CD1c-positive myeloid dendritic cell (primary cell): ENCODE data around the gene WNK4.

Experiments
- DNase-seq: peaks from one replicate; pipeline ENCODE4 v3.0.0-alpha.2; 2016; ENCODE audit errors: extremely low spot score

Gene WNK4

GRCh38 chr17:42796066-42796758, 15.8 kb downstream of the WNK4 start:
- DNase-seq, result no peak

DNA sequence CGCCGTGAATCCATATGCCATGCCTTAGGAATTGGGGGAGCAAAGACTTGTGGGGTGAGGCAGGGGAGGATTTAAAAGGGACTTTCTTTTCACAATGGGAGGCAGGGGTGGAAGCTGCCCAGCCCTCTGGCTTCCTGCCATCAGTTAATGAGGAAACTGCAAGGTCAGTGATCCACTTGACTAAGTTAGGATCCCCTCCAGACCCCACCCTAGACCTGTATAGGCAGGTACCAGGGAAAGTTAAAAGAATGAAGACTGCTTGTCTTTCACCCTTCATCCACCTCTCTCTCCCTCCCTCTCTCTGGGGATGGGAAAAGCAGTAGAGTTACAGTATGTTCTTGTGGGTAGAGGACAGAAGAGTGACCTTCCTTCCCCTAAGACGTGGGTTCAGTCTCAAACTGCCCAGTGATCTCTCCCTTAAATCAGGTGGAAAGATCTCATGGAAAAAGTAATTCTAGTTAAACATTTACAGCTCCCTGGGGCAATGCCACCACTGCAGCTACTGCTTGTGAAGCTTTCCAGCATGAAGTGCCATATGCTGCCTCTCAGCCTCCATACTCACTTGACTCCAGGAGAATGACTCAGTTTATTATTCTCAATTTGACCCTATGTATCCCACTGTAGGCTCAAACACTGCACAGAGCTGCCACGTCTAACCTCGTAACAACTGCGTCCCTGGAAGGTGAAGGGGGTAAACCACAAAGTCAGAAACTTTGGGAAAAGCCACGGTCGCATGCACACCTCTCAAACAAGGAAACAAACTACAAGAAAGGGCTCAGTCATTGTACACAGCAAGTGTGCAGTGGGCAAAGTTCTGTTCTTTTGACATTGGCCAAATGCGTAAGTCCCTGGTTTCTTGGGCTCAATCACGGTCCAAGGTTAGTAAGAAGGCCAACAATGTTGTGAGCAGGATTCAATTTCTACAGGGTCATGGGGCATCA, 16.9 kb downstream of the WNK4 start:
- no peak for DNase-seq

DNA sequence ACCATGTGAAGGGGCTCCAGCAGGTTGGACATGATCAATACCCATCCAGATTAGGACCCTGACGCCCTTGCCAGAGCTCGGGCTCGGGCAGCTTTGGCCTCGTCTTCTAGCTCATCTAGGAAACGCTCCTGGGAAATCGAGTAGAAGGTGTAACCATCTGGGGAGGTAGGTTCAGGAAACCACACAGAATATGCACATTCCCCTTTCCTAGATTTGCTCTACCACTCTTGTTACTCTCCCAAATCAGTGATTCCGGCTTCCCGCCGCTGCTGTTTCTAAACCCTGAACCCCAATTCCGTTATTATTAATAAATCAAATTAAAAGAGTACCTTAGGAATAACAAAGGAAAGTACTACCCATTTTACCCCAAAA, 17.6 kb downstream of the WNK4 start:
- DNase-seq, result no peak

DNA sequence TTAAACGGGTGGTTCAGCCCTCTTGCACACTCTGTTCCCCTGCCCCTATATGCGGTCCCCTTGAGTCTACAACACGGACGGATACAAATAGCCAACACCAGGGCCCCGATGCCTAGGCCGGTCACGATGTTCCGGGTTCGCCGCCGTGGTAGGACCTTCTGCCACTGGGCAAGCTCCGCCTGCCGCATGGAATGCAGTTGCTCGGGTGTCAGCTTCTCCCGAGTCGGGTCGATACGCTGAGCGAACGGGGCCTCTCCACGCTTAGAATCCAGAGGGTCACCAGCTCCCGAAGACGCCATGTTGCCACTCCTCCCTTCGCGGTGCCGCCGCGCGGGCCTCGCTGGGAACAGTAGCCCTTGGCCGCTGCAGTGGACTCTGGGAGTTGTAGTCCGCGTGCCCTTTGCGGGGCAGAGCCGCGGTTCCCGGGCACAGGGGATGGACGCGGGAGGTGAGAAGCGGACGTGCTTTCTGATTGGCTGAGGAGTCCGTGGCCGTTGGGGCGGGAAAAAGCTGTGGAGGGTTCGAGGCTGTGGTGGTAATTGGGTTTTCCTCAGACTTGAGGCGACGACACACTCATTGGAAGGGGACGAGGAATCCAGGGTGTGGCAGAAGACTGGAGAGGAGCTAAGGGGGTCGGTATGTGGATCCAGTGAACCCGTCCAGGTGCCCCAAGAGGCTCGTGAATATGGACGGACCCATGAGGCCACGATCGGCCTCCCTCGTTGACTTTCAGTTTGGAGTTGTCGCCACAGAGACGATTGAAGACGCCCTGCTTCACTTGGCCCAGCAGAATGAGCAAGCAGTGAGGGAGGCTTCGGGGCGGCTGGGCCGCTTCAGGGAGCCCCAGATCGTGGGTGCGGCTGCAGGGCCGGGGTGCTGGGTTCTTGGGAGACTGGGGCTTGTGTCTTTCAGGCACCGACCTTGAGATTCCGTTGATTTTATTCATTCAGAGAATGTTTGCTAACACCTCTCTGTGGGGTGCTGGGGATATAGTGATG, 18.3 kb downstream of the WNK4 start, which contains the start of the genes CNTD1 and COA3:
Gene CNTD1 (plus strand): TSS at position 479 of the 998 bp plus-strand sequence. CDS start 207 bp downstream, at position 686.
Gene COA3 (minus strand): TSS at position 322 of the 998 bp plus-strand sequence. CDS start 23 bp downstream, at position 299.
- peak; percentile 79 for DNase-seq

DNA sequence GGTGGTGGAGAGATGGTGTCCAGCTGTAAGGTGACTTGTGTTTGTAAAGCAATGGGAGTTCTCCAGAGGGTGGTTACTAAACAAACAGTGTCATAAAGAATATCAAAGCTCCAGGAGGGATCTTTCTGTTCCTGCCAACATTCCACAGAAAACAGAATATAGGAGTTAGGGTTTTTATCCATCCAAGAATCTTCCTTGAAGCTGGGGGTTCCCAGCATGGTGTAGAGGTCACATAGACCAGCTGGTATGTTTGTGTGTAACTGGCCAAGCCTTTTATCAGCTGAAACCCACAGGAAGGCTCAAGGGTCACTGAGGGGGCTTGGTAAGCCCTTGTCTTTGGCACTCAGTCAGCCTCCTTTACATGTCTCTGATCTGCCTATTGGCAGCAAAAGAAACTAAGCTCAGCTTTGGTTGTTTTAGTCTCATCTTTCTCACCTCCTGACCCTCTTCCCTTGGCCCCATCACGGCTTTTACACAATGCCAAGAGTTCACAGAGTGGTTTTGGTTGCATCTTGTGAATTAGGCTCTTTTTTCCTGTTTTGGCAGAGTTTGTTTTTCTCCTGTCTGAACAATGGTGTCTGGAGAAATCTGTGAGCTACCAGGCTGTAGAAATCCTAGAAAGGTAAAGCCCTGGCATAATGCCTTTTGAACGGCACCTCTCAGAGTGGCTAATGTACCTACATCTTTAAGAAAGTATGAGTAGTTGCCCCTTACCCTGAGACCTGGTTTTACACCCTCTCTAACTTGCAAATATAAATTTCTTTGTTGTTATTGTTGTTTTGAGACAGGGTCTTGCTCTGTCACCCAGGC, 22.9 kb downstream of the WNK4 start:
- no peak for DNase-seq

DNA sequence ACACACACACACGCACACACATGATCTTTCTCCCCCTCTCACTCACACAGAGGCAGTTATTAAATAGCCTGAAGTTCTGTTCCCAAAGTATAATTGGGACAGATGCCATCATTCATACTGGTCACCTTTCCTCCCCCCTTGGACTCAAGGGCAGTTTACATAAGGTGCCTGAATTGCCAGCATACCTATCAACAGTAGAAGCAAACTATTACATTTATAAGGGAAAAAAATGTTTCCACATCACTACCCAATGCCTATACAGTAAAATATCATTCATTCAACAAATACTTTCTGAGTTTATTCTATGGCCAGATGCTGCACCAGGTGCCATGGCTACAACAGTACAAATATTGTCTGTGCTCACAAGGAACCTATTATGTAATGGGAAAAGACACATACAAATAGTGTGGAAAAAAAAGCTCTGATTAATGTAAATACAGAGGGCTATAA, 24.5 kb downstream of the WNK4 start:
- no peak for DNase-seq

GRCh38 chr17:42806249-42806648, 25.8 kb downstream of the WNK4 start:
- no peak for DNase-seq

GRCh38 chr17:42809250-42809649, 28.8 kb downstream of the WNK4 start:
- DNase-seq, result no peak

DNA sequence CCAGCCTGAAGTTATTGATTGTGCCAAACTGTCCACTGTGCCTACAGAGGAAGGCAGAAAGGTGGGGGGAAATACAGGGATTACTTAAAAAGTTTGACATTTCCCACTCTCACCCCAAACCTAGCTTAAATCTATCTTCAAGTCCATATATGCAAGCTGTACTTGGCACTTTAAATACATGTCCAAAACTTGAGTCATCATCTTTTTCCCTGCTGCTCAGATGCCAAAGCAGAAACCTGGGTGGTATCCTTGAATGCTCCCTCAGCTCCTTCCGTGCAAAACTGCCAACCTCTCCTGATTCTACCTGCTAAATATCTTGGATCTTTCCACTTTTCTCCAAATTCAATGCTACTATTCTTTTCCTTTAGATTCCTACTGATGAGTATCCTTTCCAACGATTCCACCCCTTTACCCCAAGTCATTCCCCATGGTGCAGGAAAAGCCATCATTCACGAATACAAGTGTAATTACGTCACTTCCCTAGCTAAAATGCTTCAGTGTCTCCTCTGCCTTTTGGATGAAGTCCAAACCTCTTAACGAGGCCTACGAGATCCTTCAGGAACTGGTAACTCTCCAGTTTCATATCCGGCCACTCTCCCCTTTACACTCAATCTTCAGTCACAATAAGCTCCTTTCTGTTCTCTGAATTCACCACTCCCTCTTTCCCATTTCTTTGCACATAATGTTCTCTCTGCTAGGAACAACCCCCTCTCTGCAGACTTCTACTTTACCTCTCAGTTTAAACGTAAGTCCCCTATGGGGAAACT, 34.4 kb downstream of the WNK4 start:
- no peak for DNase-seq

DNA sequence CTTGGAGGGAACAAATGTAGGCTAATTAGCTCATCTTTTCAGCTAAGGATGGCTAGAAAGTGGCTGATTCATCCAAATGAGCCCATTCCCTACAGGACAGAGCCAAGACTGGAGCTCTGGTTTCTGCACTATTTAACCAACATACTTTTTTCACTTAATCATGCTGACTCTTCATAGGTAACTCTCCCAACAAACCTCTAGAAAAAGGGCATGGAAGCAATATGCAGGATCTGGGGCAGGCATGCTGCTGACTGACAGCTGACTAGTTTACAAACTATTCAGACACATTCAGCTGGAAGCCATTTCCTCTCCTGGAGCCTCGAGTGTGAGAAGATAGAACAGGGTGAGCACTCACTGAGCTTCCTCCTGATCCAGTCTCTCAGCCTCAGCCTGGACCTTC, 37.5 kb downstream of the WNK4 start:
- no peak for DNase-seq

- DNase-seq, result no peak
Measured at GRCh38 chr17:42818379-42818778, 38.0 kb downstream of the WNK4 start.

- peak; percentile 75 for DNase-seq
Measured at GRCh38 chr17:42819939-42820535, 39.6 kb downstream of the WNK4 start.

- DNase-seq, result no peak
Measured at GRCh38 chr17:42821176-42821575, 40.8 kb downstream of the WNK4 start.

GRCh38 chr17:42827472-42827871, 47.1 kb downstream of the WNK4 start:
- DNase-seq, result no peak

- DNase-seq, result no peak
Measured at GRCh38 chr17:42830971-42831370, 50.6 kb downstream of the WNK4 start.

- no peak for DNase-seq
Measured at GRCh38 chr17:42832213-42832933, 52.0 kb downstream of the WNK4 start.

DNA sequence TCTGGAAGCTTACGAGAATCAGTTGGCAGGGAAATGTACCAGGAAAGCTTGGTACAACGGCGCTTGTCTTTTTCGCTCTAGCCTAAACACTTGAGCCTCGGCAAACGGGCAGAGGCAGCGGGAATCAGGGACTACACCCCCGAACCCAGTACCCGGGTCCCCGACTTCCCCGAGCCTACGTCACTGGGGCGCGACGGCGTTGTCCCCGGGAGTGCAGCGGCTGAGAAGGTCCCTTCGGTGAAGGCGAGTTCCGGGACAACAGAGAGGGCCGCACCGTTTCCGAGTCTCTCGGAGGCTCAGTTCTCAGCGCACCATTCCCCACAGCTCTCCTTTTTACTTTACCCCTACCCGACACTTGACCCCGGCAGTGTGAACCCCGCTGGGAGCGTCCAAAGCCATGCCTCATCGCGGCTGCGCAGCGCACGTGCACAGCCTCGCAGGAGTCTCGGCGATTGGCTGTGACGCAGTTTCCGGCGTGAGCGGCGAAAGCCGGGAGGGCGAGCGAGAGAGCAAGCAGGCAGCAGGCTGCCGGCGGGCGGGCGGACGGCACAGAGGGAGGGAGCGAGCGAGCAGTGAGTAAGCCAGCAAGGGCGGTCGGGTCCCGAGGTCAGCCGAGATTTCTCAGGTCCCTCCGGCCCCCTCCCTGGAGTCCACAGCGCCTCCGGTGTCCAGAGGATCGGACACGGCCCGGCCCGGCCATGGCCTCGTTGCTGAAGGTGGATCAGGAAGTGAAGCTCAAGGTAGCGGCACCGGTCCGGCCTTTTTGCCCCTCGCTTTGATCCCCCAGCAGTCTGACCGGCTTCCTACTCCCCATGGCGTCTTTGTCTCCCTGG, 52.7 kb downstream of the WNK4 start, which contains the start of gene PSME3:
Gene PSME3 (plus strand): TSS at position 464 of the 833 bp plus-strand sequence. CDS start 235 bp downstream, at position 699.
- DNase-seq, result peak; percentile 95
